CD14-positive monocyte (primary cell): ENCODE measurements around the gene ALOX12B. TPM values are rescaled to one million over a fixed set of nuclear protein-coding genes. Genes with fewer than 3 reads are reported as not detected.

Source experiments
- DNase-seq, 3 donors: peaks; one replicate each; pipeline ENCODE4 v3.0.0-alpha.2; 2011 to 2022
- H2AFZ ChIP-seq: 2 replicates; pipeline ENCODE4 v1.6.0; 2012; ENCODE audit warnings: mild to moderate bottlenecking, low read depth, low read length, inconsistent platforms; ENCODE audit not compliant: insufficient read depth, poor library complexity, severe bottlenecking
- H3K27ac ChIP-seq, 2 donors: 1 replicate in 1 of 2; 2 replicates in 1 of 2; pipeline ENCODE4 v1.5.1; 2012 to 2013; ENCODE audit warnings: low read length in 2 of 2, control low read depth in 1 of 2, inconsistent platforms in 1 of 2, low read depth in 1 of 2, mild to moderate bottlenecking in 1 of 2
- H3K27me3 ChIP-seq, 2 donors: one replicate each; pipeline versions ENCODE4 v1.6.0 to v1.6.1; 2011 to 2013; ENCODE audit warnings: low read length in 2 of 2; ENCODE audit not compliant: control insufficient read depth in 2 of 2, insufficient read depth in 2 of 2
- H3K36me3 ChIP-seq, 2 donors: replicated peaks in 1 of 2; 1 replicate in 1 of 2; 2 replicates in 1 of 2; pipeline versions ENCODE4 v1.5.1 to v1.6.1; 2012 to 2013; ENCODE audit warnings: low read length in 2 of 2, control low read depth in 1 of 2, inconsistent platforms in 1 of 2, mild to moderate bottlenecking in 1 of 2; ENCODE audit not compliant: insufficient read depth in 2 of 2, control insufficient read depth in 1 of 2
- H3K4me1 ChIP-seq, 2 donors: 1 replicate in 1 of 2; 2 replicates in 1 of 2; pipeline versions ENCODE4 v1.5.1 to v1.6.1; 2012 to 2013; ENCODE audit warnings: low read length in 2 of 2, control low read depth in 1 of 2, inconsistent platforms in 1 of 2, mild to moderate bottlenecking in 1 of 2, moderate library complexity in 1 of 2; ENCODE audit not compliant: insufficient read depth in 2 of 2, control insufficient read depth in 1 of 2
- H3K4me2 ChIP-seq: replicated peaks from 2 replicates; pipeline ENCODE3; 2012; ENCODE audit warnings: low read length, moderate library complexity, mild to moderate bottlenecking; ENCODE audit not compliant: poor library complexity, severe bottlenecking; ENCODE audit errors: extremely low read depth
- H3K4me3 ChIP-seq, 3 experiments: fragments of 200-600 bp in 1 of 3; sonication (generic) in 1 of 3; replicated peaks in 1 of 3; 1 replicate in 2 of 3; 2 replicates in 1 of 3; pipeline ENCODE4 v1.5.1; 2011 to 2013; ENCODE audit warnings: low read length in 3 of 3, mild to moderate bottlenecking in 3 of 3, control low read depth in 2 of 3, low read depth in 2 of 3, inconsistent platforms in 1 of 3, moderate library complexity in 1 of 3
- H3K79me2 ChIP-seq: 2 replicates; pipeline ENCODE4 v1.6.0; 2012; ENCODE audit warnings: mild to moderate bottlenecking, control low read depth, inconsistent platforms, low read length, moderate library complexity; ENCODE audit not compliant: insufficient read depth
- H3K9ac ChIP-seq: 2 replicates; pipeline ENCODE4 v1.6.0; 2017; ENCODE audit warnings: low read length, mild to moderate bottlenecking; ENCODE audit not compliant: insufficient read depth, poor library complexity, severe bottlenecking
- H3K9me3 ChIP-seq, 2 donors: replicated peaks in 1 of 2; 1 replicate in 1 of 2; 2 replicates in 1 of 2; pipeline versions ENCODE4 v1.5.1 to v1.6.1; 2012 to 2013; ENCODE audit warnings: low read length in 2 of 2, control low read depth in 1 of 2; ENCODE audit not compliant: control insufficient read depth in 1 of 2, insufficient read depth in 1 of 2
- H4K20me1 ChIP-seq: 2 replicates; pipeline ENCODE4 v1.6.0; 2012; ENCODE audit warnings: mild to moderate bottlenecking, low read length, control low read depth, moderate library complexity; ENCODE audit not compliant: insufficient read depth
- H3K27ac Mint-ChIP-seq, 7 donors: one replicate each; pipeline ENCODE4 v1.8.0; 2020; ENCODE audit warnings: mild to moderate bottlenecking in 7 of 7, mixed read lengths in 7 of 7, moderate library complexity in 6 of 7, inconsistent platforms in 2 of 7
- H3K27me3 Mint-ChIP-seq, 3 donors: one replicate each; pipeline ENCODE4 v1.8.0; 2021 to 2022; ENCODE audit warnings: low read depth in 3 of 3, mild to moderate bottlenecking in 3 of 3, mixed read lengths in 3 of 3, moderate library complexity in 3 of 3, inconsistent platforms in 1 of 3
- H3K36me3 Mint-ChIP-seq, 2 donors: one replicate each; pipeline ENCODE4 v1.8.0; 2020; ENCODE audit warnings: mixed read lengths in 2 of 2, inconsistent platforms in 1 of 2, mild to moderate bottlenecking in 1 of 2
- H3K4me1 Mint-ChIP-seq: one replicate; pipeline ENCODE4 v1.8.0; 2020; ENCODE audit warnings: mild to moderate bottlenecking, mixed read lengths
- H3K4me3 Mint-ChIP-seq, 2 donors: one replicate each; pipeline ENCODE4 v1.8.0; 2020; ENCODE audit warnings: mild to moderate bottlenecking in 2 of 2, mixed read lengths in 2 of 2, moderate library complexity in 1 of 2
- H3K9me3 Mint-ChIP-seq, 7 donors: one replicate each; pipeline ENCODE4 v1.8.0; 2020 to 2022; ENCODE audit warnings: mixed read lengths in 7 of 7, mild to moderate bottlenecking in 6 of 7, moderate library complexity in 6 of 7, inconsistent platforms in 2 of 7
- CTCF ChIP-seq: fragments of 200-600 bp; IDR thresholded peaks from one replicate; pipeline ENCODE4 v1.8.0; 2022; ENCODE audit warnings: antibody characterized with exemption, mild to moderate bottlenecking
- WGBS: methylation state at CpG from one replicate; pipeline ENCODE4 v1.1.5; 2013; ENCODE audit warnings: missing lambda C conversion rate; ENCODE audit not compliant: insufficient coverage; 5-methylcytosine and 5-hydroxymethylcytosine counted together
- intact Hi-C, 2 donors: fragments of 100-400 bp; cut with micrococcal nuclease; formaldehyde crosslinking; loops; one replicate each; pipeline versions ENCODE4 v1.15.0 to v1.15.1; 2023
- polyA plus RNA-seq, 3 donors: library from polyadenylated mRNA; depleted of rRNA in 1 of 3; unstranded in 2 of 3; stranded (reverse) in 1 of 3; fragments of 300-500 nt in 2 of 3; fragments of >200 nt in 1 of 3; fragmentation: Illumina TruSeq in 2 of 3; gene quantifications; 1 replicate in 2 of 3; 2 replicates in 1 of 3; pipeline ENCODE4 v1.2.3, GENCODE V29; 2012 to 2021

The ALOX12B gene
- polyA plus RNA-seq, 3 donors, result not detected

GRCh38 chr17:8031261-8031661 is 56.3 kb downstream of the ALOX12B start:
- WGBS, result 100% methylated on average over 2 of the region's 6 CpGs
- Mint-ChIP-seq H3K27me3 (peaks cover 2 to 6% (median 5%) of the 10 kb centered on the region in 3 donors), H3K36me3 (peaks cover 5 to 9% of the 10 kb centered on the region in 2 donors)

GRCh38 chr17:8029121-8029520 is 58.4 kb downstream of the ALOX12B start:
- H3K27ac ChIP-seq, result no peak overlapping the region
- no peaks in the 10 kb centered on the region for H3K36me3 ChIP-seq
- no peak for DNase-seq
- Mint-ChIP-seq H3K4me3 (no peak overlapping the region), H3K27me3 (peaks cover 2 to 10% (median 6%) of the 10 kb centered on the region in 3 donors), H3K27ac (no peak overlapping the region), H3K36me3 (peaks cover 5 to 9% of the 10 kb centered on the region in 2 donors), H3K4me1 (peaks cover 29% of the 10 kb centered on the region), H3K9me3 (no peaks in the 10 kb centered on the region)
- no peak overlapping the region for H2AFZ ChIP-seq
- H3K9ac ChIP-seq, result no peak overlapping the region
- no peaks in the 10 kb centered on the region for H4K20me1 ChIP-seq
- no peak overlapping the region for H3K4me2 ChIP-seq
- H3K79me2 ChIP-seq, result no peaks in the 10 kb centered on the region
- H3K4me1 ChIP-seq, result peaks cover 12 to 15% of the 10 kb centered on the region in 2 donors
- TF ChIP-seq CTCF, result no peak
- no peaks in the 10 kb centered on the region for H3K27me3 ChIP-seq
- H3K4me3 ChIP-seq, result no peak overlapping the region
- H3K9me3 ChIP-seq, result no peaks in the 10 kb centered on the region
- intact Hi-C loops, result no loop called here
- WGBS, result 70% methylated on average over 2 of the region's 5 CpGs

More at GRCh38 chr17:8031261-8031661, 56.3 kb downstream of the ALOX12B start:
- Histone ChIP-seq H3K27ac (no peak overlapping the region), H2AFZ (no peak overlapping the region), H3K9ac (no peak overlapping the region), H3K36me3 (no peaks in the 10 kb centered on the region), H3K27me3 (no peaks in the 10 kb centered on the region), H3K79me2 (no peaks in the 10 kb centered on the region), H3K4me1 (peaks cover 0 to 3% of the 10 kb centered on the region in 2 donors), H3K9me3 (no peaks in the 10 kb centered on the region), H4K20me1 (no peaks in the 10 kb centered on the region), H3K4me2 (no peak overlapping the region), H3K4me3 (no peak overlapping the region)
- Mint-ChIP-seq H3K4me3 (no peak overlapping the region), H3K9me3 (no peaks in the 10 kb centered on the region), H3K4me1 (peaks cover 19% of the 10 kb centered on the region), H3K27ac (no peak overlapping the region)
- no peak for DNase-seq
- intact Hi-C loops, result no loop called here
- TF ChIP-seq CTCF, result no peak
